Activated CD4-positive, alpha-beta T cell treated with anti-CD3 and anti-CD28 coated beads, Interleukin-2, amount 50 U/mL, for 1 hour (primary cell): ENCODE measurements around the gene CHCHD6.

Experiments used
- DNase-seq: peaks from one replicate; pipeline ENCODE4 v3.0.0-alpha.2; 2020

The CHCHD6 gene

GRCh38 chr3:126867190-126867862 lies 163.3 kb downstream of the CHCHD6 start:
- DNase-seq = no peak

GRCh38 chr3:126867863-126868200 lies 163.8 kb downstream of the CHCHD6 start:
- no peak for DNase-seq

- DNase-seq = no peak
Measured at GRCh38 chr3:126870608-126871210, 166.7 kb downstream of the CHCHD6 start.

- no peak for DNase-seq
Measured at GRCh38 chr3:126872701-126873342, 168.8 kb downstream of the CHCHD6 start.

GRCh38 chr3:126873416-126873815 lies 169.4 kb downstream of the CHCHD6 start:
- no peak for DNase-seq

- DNase-seq = no peak
Measured at GRCh38 chr3:126878664-126879063, 174.6 kb downstream of the CHCHD6 start.

GRCh38 chr3:126880901-126881300 lies 176.9 kb downstream of the CHCHD6 start:
- no peak for DNase-seq

- no peak for DNase-seq
Measured at GRCh38 chr3:126881861-126882260, 177.8 kb downstream of the CHCHD6 start.

- DNase-seq = no peak
Measured at GRCh38 chr3:126883241-126883640, 179.2 kb downstream of the CHCHD6 start.

GRCh38 chr3:126885425-126885824 lies 181.4 kb downstream of the CHCHD6 start:
- DNase-seq = no peak

- DNase-seq = no peak
Measured at GRCh38 chr3:126886217-126886616, 182.2 kb downstream of the CHCHD6 start.

- DNase-seq = no peak
Measured at GRCh38 chr3:126887686-126888085, 183.6 kb downstream of the CHCHD6 start.

- DNase-seq = no peak
Measured at GRCh38 chr3:126888186-126888760, 184.2 kb downstream of the CHCHD6 start.

GRCh38 chr3:126889276-126890201 lies 185.5 kb downstream of the CHCHD6 start:
- no peak for DNase-seq

- DNase-seq = no peak
Measured at GRCh38 chr3:126891141-126891540, 187.1 kb downstream of the CHCHD6 start.

GRCh38 chr3:126891791-126892190 lies 187.8 kb downstream of the CHCHD6 start:
- no peak for DNase-seq

- no peak for DNase-seq
Measured at GRCh38 chr3:126893651-126894050, 189.6 kb downstream of the CHCHD6 start.

- no peak for DNase-seq
Measured at GRCh38 chr3:126894475-126894874, 190.4 kb downstream of the CHCHD6 start.

GRCh38 chr3:126895178-126896066 lies 191.4 kb downstream of the CHCHD6 start:
- DNase-seq = no peak

GRCh38 chr3:126896067-126896441 lies 192.0 kb downstream of the CHCHD6 start:
- no peak for DNase-seq

- no peak for DNase-seq
Measured at GRCh38 chr3:126896968-126897367, 192.9 kb downstream of the CHCHD6 start.

- no peak for DNase-seq
Measured at GRCh38 chr3:126897943-126898342, 193.9 kb downstream of the CHCHD6 start.
